BJ (cell line): ENCODE results near the gene CISH. TPM values are rescaled to one million over a fixed set of nuclear protein-coding genes. Genes with fewer than 3 reads are reported as not detected.

Experiments used
- CTCF ChIA-PET: fragments of 350-600 bp; formaldehyde crosslinking; extraction: SDS; loops from one replicate; lab custom pipeline; 2021; ENCODE audit warnings: antibody characterized with exemption, inconsistent platforms; lab: Yijun Ruan, JAX
- POLR2A ChIA-PET: fragments of 300-600 bp; sonication (Branson Sonifier 250); formaldehyde crosslinking; extraction: SDS; loops from one replicate; lab custom pipeline; 2021; ENCODE audit warnings: antibody characterized with exemption; lab: Charles Lee
- DNase-seq: peaks from one replicate; pipeline ENCODE4 v3.0.0-alpha.2; 2011; ENCODE audit warnings: low read depth
- H3K27me3 ChIP-seq: 2 replicates; pipeline ENCODE4 v1.6.0; 2011; ENCODE audit warnings: low read length; ENCODE audit not compliant: control insufficient read depth, insufficient read depth
- H3K36me3 ChIP-seq: 2 replicates; pipeline ENCODE4 v1.5.1; 2011; ENCODE audit warnings: low read length; ENCODE audit not compliant: control insufficient read depth, insufficient read depth
- H3K4me3 ChIP-seq: 2 replicates; pipeline ENCODE4 v1.5.1; 2011; ENCODE audit warnings: low read depth, mild to moderate bottlenecking, control low read depth, low read length
- CTCF ChIP-seq: IDR thresholded peaks from 2 replicates; pipeline ENCODE4 v1.5.1; 2011; ENCODE audit warnings: low read depth, mild to moderate bottlenecking, control low read depth, inconsistent platforms, low read length, moderate library complexity; ENCODE audit not compliant: insufficient read depth
- polyA plus RNA-seq: library from polyadenylated mRNA; depleted of rRNA; stranded (reverse); fragments of >200 nt; gene quantifications from 2 replicates; pipeline ENCODE4 v1.2.3, GENCODE V29; 2011

CISH gene
- polyA plus RNA-seq, 1 experiment = 2.6 TPM

GRCh38 chr3:50572158-50572557 is 39.4 kb downstream of the CISH start:
- CTCF ChIA-PET = interaction anchor here (0.6 to 14.6 kb wide), 16 partner anchors 9 to 1091 kb away, joined by 3 to 479 read pairs (median 5); partner anchors contain the start of genes CISH and MAPKAPK3
- peak; percentile 93 for TF ChIP-seq CTCF
- Histone ChIP-seq H3K4me3 (no peak overlapping the region), H3K36me3 (peaks cover 12% of the 10 kb centered on the region), H3K27me3 (no peaks in the 10 kb centered on the region)
- DNase-seq = no peak
- POLR2A ChIA-PET = no interaction called here

GRCh38 chr3:50571486-50571885 is 40.1 kb downstream of the CISH start:
- Histone ChIP-seq H3K4me3 (no peak overlapping the region), H3K36me3 (peaks cover 11% of the 10 kb centered on the region), H3K27me3 (no peaks in the 10 kb centered on the region)
- ChIA-PET POLR2A (no interaction called here), CTCF (interaction anchor here (0.7 to 14.6 kb wide), 10 partner anchors 9 to 813 kb away, joined by 3 to 479 read pairs (median 6); partner anchors contain the start of genes CISH, MANF and MAPKAPK3)
- no peak for TF ChIP-seq CTCF
- DNase-seq = no peak

GRCh38 chr3:50570508-50571279 is 40.9 kb downstream of the CISH start:
- peaks cover 9% of the 10 kb centered on the region for H3K36me3 ChIP-seq
- POLR2A ChIA-PET = interaction anchor here (2.0 kb wide), 1 partner anchor 31 kb away, joined by 10 read pairs; no protein-coding TSS in a partner anchor
- CTCF ChIA-PET = interaction anchor here (0.6 to 14.6 kb wide), 9 partner anchors 8 to 814 kb away, joined by 3 to 479 read pairs (median 5); partner anchors contain the start of genes CISH, MANF and MAPKAPK3
- TF ChIP-seq CTCF = no peak
- no peak for DNase-seq
- H3K27me3 ChIP-seq = no peaks in the 10 kb centered on the region
- no peak overlapping the region; the same call in 1 of the 2 replicates for H3K4me3 ChIP-seq

GRCh38 chr3:50568947-50569749 is 42.4 kb downstream of the CISH start, which contains the start of gene HEMK1:
Gene HEMK1 (plus strand): TSS chr3:50569522. CDS start chr3:50571105, 1,583 bp downstream.
- DNase-seq = peak; percentile 58
- Histone ChIP-seq H3K4me3 (peak within 1 kb of the TSS; percentile 96), H3K27me3 (no peaks in the 10 kb centered on the region), H3K36me3 (peaks cover 12% of the 10 kb centered on the region)
- ChIA-PET CTCF (interaction anchor here (0.9 to 14.6 kb wide), 10 partner anchors 10 to 232 kb away, joined by 3 to 479 read pairs (median 4); partner anchors contain the start of genes CISH and MAPKAPK3), POLR2A (interaction anchor here (2.0 kb wide), 1 partner anchor 32 kb away, joined by 10 read pairs; no protein-coding TSS in a partner anchor)
- no peak for TF ChIP-seq CTCF
